Activated naive CD4-positive, alpha-beta T cell treated with anti-CD3 and anti-CD28 coated beads for 36 hours (primary cell): ENCODE measurements around the gene SRM. TPM values are rescaled to one million over a fixed set of nuclear protein-coding genes. Genes with fewer than 3 reads are reported as not detected.
"Not testable (repeated sequence)": the region's sequence is repeated elsewhere in the genome, so short reads cannot be mapped to it uniquely, and the experiment has no call there.

ENCODE experiments used
- CTCF ChIA-PET: fragments of 350-600 bp; sonication (Branson Sonifier 250); formaldehyde crosslinking; loops from one replicate; lab custom pipeline; 2021; ENCODE audit warnings: antibody characterized with exemption; lab: Charles Lee
- DNase-seq: peaks from one replicate; pipeline ENCODE4 v3.0.0-alpha.2; 2020
- H3K27ac Mint-ChIP-seq: one replicate; pipeline ENCODE4 v1.8.0; 2021; ENCODE audit warnings: mild to moderate bottlenecking, mixed read lengths
- H3K27me3 Mint-ChIP-seq: one replicate; pipeline ENCODE4 v1.8.0; 2021; ENCODE audit warnings: low read depth, mixed read lengths
- H3K36me3 Mint-ChIP-seq: one replicate; pipeline ENCODE4 v1.8.0; 2021; ENCODE audit warnings: low read depth, mixed read lengths
- H3K4me1 Mint-ChIP-seq: one replicate; pipeline ENCODE4 v1.8.0; 2021; ENCODE audit warnings: low read depth, mixed read lengths
- H3K4me3 Mint-ChIP-seq: one replicate; pipeline ENCODE4 v1.8.0; 2021; ENCODE audit warnings: mild to moderate bottlenecking, moderate library complexity, mixed read lengths
- H3K9me3 Mint-ChIP-seq: one replicate; pipeline ENCODE4 v1.8.0; 2021; ENCODE audit warnings: mixed read lengths
- intact Hi-C: fragments of 100-400 bp; cut with micrococcal nuclease; formaldehyde crosslinking; loops from one replicate; pipeline ENCODE4 v1.15.1; 2023
- total RNA-seq, 2 experiments: library from RNA; stranded (reverse); gene quantifications; one replicate each; pipeline ENCODE4 v1.2.3, GENCODE V29; 2021

Gene SRM
- total RNA-seq, 2 experiments from 2014 or later, result 207 to 222 TPM

- no peaks in the 10 kb centered on the region for H3K9me3 Mint-ChIP-seq
- CTCF ChIA-PET, result interaction anchor here (2.3 kb wide), 1 partner anchor 15 kb away, joined by 7 read pairs; no protein-coding TSS in a partner anchor
- no peak overlapping the region for H3K27ac Mint-ChIP-seq
- intact Hi-C loops, result no loop called here
- H3K27me3 Mint-ChIP-seq, result no peaks in the 10 kb centered on the region
- peaks cover 16% of the 10 kb centered on the region for H3K36me3 Mint-ChIP-seq
- H3K4me1 Mint-ChIP-seq, result peaks cover 12% of the 10 kb centered on the region
- H3K4me3 Mint-ChIP-seq, result no peak overlapping the region
- no peak for DNase-seq
These were observed 6.7 kb downstream of the SRM start for GRCh38 chr1:11052839-11053757.

DNA sequence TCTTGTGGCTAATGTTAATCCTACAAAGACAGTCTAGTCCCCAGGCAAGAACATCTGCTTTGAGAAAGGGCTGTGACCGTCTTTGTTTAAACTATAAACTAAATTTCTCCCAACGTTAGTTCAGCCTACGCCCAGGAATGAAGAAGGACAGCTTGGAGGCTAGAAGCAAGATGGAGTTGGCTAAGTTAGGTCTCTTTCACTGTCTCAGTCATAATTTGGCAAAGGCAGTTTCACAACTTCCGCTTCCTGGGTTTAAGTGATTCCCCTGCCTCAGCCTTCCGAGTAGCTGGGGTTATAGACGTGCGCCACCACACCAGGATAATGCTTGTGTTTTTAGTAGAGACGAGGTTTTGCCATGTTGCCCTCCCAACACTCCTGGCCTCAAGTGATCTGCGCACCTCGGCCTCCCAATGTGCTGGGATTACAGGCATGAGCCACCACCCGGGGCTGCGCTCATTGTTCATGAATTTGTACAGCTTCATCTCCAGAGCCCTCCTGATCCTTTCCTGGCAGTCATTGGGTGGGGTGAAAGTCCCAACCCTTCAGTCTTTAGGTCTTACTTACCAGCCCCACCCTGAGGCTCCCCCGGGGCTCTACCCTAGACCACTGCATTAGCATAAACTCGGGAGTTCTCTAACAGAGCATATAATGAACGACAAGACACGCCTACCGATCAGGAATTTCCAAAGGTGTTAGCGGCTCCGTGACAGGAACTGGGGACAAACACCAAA is 7.9 kb downstream of the SRM start:
- H3K4me3 Mint-ChIP-seq, result no peak overlapping the region
- no peaks in the 10 kb centered on the region for H3K27me3 Mint-ChIP-seq
- peaks cover 9% of the 10 kb centered on the region for H3K36me3 Mint-ChIP-seq
- intact Hi-C loops, result no loop called here
- CTCF ChIA-PET, result interaction anchor here (3.6 kb wide), 1 partner anchor 14 kb away, joined by 14 read pairs; no protein-coding TSS in a partner anchor
- peaks cover 3% of the 10 kb centered on the region for H3K4me1 Mint-ChIP-seq
- no peak for DNase-seq
- no peaks in the 10 kb centered on the region for H3K9me3 Mint-ChIP-seq
- H3K27ac Mint-ChIP-seq, result no peak overlapping the region

GRCh38 chr1:11051121-11051520 is 8.7 kb downstream of the SRM start:
- H3K27me3 Mint-ChIP-seq, H3K27ac Mint-ChIP-seq, intact Hi-C loops, H3K4me1 Mint-ChIP-seq, H3K36me3 Mint-ChIP-seq, H3K9me3 Mint-ChIP-seq, H3K4me3 Mint-ChIP-seq, DNase-seq: not testable (repeated sequence)
- CTCF ChIA-PET, result interaction anchor here (3.6 kb wide), 1 partner anchor 13 kb away, joined by 14 read pairs; no protein-coding TSS in a partner anchor

- H3K36me3 Mint-ChIP-seq, result no peaks in the 10 kb centered on the region
- H3K4me3 Mint-ChIP-seq, result no peak within 1 kb of the TSS
- no peak within 1 kb of the TSS for H3K27ac Mint-ChIP-seq
- no peaks in the 10 kb centered on the region for H3K27me3 Mint-ChIP-seq
- no peak for DNase-seq
- no peaks in the 10 kb centered on the region for H3K9me3 Mint-ChIP-seq
- no peaks in the 10 kb centered on the region for H3K4me1 Mint-ChIP-seq
- CTCF ChIA-PET, result interaction anchor here (1.3 kb wide), 1 partner anchor 9 kb away, joined by 3 read pairs; no protein-coding TSS in a partner anchor
- intact Hi-C loops, result no loop called here
These were observed 13.0 kb downstream of the SRM start, which contains the start of gene MASP2 for GRCh38 chr1:11046625-11047365. Gene MASP2 (minus strand): TSS chr1:11047239. CDS start chr1:11047207, 32 bp downstream.

DNA sequence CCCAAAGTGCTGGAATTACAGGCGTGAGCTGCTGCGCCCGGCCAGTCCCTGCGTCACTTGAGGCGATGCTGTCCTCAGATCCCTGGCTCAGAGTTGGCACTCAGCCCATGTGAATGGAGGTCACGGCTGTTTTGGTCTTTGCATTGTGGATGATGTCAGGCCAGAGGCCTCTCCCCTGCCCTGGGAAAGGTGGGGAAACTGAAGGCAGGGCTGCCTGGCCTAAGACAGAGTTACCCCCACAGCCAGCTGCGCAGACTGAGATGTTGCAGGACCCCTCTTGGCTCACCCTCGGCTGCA is 13.6 kb downstream of the SRM start:
- Mint-ChIP-seq H3K4me1 (no peaks in the 10 kb centered on the region), H3K9me3 (no peaks in the 10 kb centered on the region), H3K27me3 (no peaks in the 10 kb centered on the region), H3K36me3 (no peaks in the 10 kb centered on the region), H3K4me3 (no peak overlapping the region), H3K27ac (no peak overlapping the region)
- intact Hi-C loops, result no loop called here
- DNase-seq, result no peak
- CTCF ChIA-PET, result interaction anchor here (1.3 kb wide), 1 partner anchor 8 kb away, joined by 3 read pairs; no protein-coding TSS in a partner anchor

DNA sequence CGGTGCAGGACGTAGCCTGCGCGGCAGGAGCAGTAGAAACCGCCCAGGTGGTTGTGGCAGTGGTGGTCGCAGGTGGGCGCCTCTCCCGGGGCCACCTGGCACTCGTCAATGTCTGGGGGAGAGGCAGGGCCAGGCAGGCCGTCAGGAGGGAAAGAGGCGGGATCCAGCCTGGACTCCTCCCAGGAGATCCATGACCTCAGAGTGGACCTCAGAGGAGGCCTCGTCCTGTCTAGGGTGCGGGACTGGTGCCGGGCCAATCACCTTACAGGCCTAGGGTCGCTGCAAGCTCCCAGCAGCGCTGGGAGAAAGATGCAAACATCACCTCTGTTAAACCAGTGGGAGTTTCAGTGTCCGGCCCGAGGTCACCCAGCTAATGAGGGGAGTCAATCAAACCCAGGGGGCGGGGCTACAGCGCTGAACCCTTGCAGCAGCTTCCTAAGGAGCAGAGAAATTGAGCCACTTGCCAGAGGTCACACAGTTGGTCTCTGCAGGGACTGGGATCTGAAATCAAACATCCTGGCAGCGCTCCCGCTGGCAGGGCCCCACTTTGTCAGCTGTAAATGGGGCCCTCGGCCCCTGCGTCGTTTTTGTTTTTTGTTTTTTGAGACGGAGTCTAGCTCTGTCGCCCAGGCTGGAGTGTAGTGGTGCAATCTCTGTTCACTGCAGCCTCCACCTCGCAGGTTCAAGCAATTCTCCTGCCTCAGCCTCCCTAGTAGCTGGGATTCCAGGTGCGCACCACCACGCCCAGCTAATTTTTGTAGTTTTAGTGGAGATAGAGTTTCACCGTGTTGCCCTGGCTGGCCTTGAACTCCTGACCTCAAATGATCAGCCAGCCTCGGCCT is 14.2 kb downstream of the SRM start:
- Mint-ChIP-seq H3K27ac (no peak overlapping the region), H3K27me3 (no peaks in the 10 kb centered on the region), H3K36me3 (no peaks in the 10 kb centered on the region), H3K9me3 (no peaks in the 10 kb centered on the region), H3K4me1 (no peaks in the 10 kb centered on the region), H3K4me3 (no peak overlapping the region)
- CTCF ChIA-PET, result no interaction called here
- no peak for DNase-seq
- intact Hi-C loops, result no loop called here

DNA sequence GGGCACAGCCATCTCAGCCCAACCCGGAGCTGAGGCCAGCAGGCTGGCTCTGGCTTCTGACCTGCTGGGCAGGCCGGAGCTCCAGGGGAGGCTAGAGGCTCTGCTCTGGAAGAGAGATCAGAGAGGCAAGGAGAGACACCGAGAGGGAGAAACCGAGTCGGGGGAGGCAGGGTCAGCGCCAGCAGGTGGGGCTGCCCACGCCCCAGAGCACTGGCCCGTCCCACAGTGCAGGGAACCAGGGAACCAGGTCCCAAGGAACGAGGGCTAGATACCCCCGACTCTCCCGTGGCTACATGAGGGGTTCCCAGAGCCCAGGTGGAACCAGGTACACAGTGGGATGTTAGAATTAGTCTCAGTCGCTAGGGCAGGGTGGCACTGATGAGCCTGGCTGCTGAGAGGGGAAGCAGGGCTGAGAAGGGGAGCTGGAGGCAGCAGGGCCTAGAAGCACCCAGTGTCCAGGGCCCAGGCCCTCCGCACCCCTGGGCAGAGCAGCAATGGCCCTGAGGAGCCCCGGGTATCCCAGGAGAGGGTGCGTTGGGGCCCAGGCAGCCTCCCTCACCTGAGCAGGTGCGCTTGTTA is 14.9 kb downstream of the SRM start:
- CTCF ChIA-PET, result no interaction called here
- no peaks in the 10 kb centered on the region for H3K36me3 Mint-ChIP-seq
- H3K27me3 Mint-ChIP-seq, result no peaks in the 10 kb centered on the region
- intact Hi-C loops, result no loop called here
- H3K4me1 Mint-ChIP-seq, result no peaks in the 10 kb centered on the region
- H3K27ac Mint-ChIP-seq, result no peak overlapping the region
- no peak for DNase-seq
- no peaks in the 10 kb centered on the region for H3K9me3 Mint-ChIP-seq
- no peak overlapping the region for H3K4me3 Mint-ChIP-seq

DNA sequence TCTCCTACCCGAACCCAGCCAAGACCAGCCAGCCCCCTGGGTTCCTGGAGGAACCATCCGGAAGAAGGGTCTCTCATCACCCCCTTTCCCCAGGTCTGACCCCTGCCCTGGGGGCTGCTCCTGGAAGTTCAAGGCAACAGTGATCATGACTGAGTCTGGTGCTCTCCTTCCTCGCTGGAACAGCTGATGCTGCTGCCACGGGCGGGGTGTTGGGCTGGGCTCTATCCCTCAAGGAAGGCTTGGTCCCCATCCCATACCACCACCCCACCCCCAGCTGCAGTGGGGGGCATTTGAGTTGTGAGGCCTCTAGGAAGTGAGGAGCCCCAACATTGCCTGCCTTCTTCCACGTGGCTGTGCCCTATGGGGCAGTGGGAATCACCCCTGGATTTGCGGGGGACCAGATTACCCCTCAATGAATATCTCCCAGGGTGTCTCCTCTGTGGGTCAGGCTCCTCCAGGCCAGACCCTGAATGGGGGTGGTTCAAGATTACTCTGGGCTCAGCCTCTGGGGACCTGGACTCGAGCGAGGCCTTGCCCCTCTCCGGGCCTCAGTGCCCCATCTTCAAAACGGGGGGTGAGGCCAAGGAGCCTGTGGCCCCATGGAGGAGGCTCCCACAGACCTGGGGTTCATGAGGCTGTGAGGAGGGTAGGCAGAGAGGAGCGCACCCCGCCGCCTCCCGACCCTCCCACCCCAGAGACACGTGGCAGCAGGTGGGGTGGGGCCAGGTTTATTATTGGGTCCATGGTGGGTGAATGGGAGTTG is 15.6 kb downstream of the SRM start:
- H3K9me3 Mint-ChIP-seq, result no peaks in the 10 kb centered on the region
- no peaks in the 10 kb centered on the region for H3K27me3 Mint-ChIP-seq
- intact Hi-C loops, result no loop called here
- no peak overlapping the region for H3K27ac Mint-ChIP-seq
- H3K36me3 Mint-ChIP-seq, result no peaks in the 10 kb centered on the region
- CTCF ChIA-PET, result no interaction called here
- no peak overlapping the region for H3K4me3 Mint-ChIP-seq
- no peaks in the 10 kb centered on the region for H3K4me1 Mint-ChIP-seq
- DNase-seq, result no peak

DNA sequence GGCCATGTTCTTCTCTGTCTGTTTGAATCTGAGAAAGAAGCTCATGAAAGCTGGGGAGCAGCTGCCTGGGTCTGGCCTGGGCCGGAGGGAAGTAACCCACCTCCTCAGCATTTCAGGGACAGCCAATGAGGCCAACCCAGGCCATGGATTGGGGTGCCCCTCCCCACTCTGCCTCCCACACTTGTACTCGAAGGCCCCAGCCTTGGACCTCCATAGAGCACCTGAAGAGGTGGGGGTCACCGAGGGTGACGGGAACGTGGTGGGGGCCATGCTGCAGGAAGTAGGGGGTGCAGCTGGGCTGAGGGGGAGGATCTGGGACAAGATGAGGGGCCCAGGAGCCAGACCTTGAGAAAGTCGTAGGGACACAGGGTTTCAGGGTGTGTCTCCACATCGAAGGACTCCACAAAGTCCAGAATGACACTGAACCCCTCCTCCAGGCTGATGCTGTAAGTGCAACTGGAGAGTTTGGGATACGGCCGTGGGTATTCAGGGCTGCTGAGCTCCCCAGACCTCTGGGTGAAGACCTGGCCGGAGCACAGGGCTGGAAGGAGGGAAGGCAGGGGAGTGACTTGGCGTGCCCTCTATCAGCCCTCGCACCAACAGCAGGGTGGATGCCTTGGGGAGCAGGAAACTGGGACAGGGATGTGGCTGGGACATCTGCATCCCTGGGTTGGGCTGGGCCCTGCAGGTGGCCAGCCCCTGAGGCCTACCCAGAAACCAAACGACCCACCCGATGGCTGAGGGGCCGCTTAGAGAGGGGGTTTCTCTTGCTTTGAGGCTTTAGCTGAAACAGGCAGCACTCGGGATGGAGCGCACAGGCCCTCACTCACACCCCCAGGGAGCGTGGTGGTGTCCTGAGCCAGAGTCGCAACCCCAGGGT is 16.6 kb downstream of the SRM start:
- CTCF ChIA-PET, result interaction anchor here (1.0 kb wide), 1 partner anchor 17 kb away, joined by 3 read pairs; no protein-coding TSS in a partner anchor
- no peaks in the 10 kb centered on the region for H3K36me3 Mint-ChIP-seq

DNA sequence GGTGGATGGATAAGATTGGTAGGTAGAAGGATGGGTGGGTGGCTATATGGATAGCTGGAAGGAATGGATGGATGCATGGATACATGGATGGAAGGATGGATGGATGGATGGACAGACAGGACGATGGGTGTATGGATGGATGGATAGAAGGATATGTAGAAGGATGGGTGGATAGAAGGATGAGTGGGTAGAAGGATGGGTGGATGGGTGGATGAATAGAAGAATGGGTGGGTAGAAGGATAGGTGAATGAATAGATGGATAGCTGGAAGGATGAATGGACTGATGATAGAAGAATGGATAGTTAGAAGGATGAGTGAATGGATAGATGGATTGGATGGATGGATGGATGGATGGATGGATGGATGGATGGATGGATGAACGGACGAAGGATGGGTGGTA is 17.8 kb downstream of the SRM start:
- Mint-ChIP-seq H3K27ac (no peak overlapping the region), H3K4me1 (peaks cover 6% of the 10 kb centered on the region), H3K36me3 (no peaks in the 10 kb centered on the region), H3K4me3 (no peak overlapping the region), H3K9me3 (no peaks in the 10 kb centered on the region), H3K27me3 (no peaks in the 10 kb centered on the region)
- intact Hi-C loops, result no loop called here
- CTCF ChIA-PET, result interaction anchor here (1.0 kb wide), 1 partner anchor 18 kb away, joined by 3 read pairs; no protein-coding TSS in a partner anchor
- no peak for DNase-seq

More for the DNA sequence above, 16.6 kb downstream of the SRM start:
- H3K27me3 Mint-ChIP-seq, result no peaks in the 10 kb centered on the region
- no peak for DNase-seq
- H3K4me3 Mint-ChIP-seq, result no peak overlapping the region
- intact Hi-C loops, result no loop called here
- H3K27ac Mint-ChIP-seq, result no peak overlapping the region
- H3K4me1 Mint-ChIP-seq, result no peaks in the 10 kb centered on the region
- H3K9me3 Mint-ChIP-seq, result no peaks in the 10 kb centered on the region
